ENCODE measurements around the gene IFITM10.

DNA sequence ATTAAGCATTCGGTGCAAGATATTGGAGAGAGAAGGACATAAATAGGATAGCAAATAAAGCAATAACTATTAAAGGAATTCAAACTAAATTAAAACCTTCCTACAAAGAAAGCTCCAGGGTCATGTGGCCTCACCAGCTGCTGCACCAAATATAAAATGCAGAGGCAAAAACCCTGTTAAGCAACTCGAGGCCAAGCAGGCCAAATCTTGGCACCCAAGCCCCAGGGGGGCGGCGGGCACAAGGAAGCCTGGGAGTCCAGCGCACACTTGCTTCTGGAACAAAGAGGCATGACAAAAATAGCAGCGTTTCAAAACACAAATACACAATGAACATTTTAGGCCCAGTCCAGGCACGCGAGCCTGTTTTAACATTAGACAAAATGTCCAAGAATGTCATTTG is 32.6 kb downstream of the IFITM10 start:
- no peak for TF ChIP-seq POLR2A (IDR thresholded peaks at IDR 0.05)
- TF ChIP-seq, protein P1, sequence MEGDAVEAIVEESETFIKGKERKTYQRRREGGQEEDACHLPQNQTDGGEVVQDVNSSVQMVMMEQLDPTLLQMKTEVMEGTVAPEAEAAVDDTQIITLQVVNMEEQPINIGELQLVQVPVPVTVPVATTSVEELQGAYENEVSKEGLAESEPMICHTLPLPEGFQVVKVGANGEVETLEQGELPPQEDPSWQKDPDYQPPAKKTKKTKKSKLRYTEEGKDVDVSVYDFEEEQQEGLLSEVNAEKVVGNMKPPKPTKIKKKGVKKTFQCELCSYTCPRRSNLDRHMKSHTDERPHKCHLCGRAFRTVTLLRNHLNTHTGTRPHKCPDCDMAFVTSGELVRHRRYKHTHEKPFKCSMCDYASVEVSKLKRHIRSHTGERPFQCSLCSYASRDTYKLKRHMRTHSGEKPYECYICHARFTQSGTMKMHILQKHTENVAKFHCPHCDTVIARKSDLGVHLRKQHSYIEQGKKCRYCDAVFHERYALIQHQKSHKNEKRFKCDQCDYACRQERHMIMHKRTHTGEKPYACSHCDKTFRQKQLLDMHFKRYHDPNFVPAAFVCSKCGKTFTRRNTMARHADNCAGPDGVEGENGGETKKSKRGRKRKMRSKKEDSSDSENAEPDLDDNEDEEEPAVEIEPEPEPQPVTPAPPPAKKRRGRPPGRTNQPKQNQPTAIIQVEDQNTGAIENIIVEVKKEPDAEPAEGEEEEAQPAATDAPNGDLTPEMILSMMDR (IDR thresholded peaks at IDR 0.05) = no peak
